Omental fat pad (tissue), 4 donors: ENCODE results near the gene KIRREL3. TPM values are rescaled to one million over a fixed set of nuclear protein-coding genes. Genes with fewer than 3 reads are reported as not detected.

Experiments used
- ATAC-seq: fragments of 150-250 bp; one replicate; pipeline ENCODE4 v1.9.1; 2016; ENCODE audit warnings: mild to moderate bottlenecking, moderate library complexity; ENCODE audit not compliant: low FRiP score
- DNase-seq: peaks from one replicate; pipeline ENCODE4 v3.0.0-alpha.2; 2019; ENCODE audit warnings: low spot score
- CTCF ChIP-seq, 3 donors: fragments of 450-650 bp; IDR thresholded peaks; one replicate each; pipeline ENCODE4 v1.5.1; 2016 to 2017; ENCODE audit warnings: antibody characterized with exemption in 3 of 3, mild to moderate bottlenecking in 3 of 3, moderate library complexity in 2 of 3
- total RNA-seq, 4 donors: library from RNA; depleted of rRNA; stranded (reverse); fragments of >200 nt; gene quantifications; one replicate each; pipeline ENCODE4 v1.1.0, GENCODE V29; 2016

The KIRREL3 gene
- total RNA-seq, 4 donors from 2014 or later, result 0.09 to 0.60 TPM; not detected in 2

- no peak for DNase-seq
- TF ChIP-seq CTCF (IDR thresholded peaks at IDR 0.05), result no peak
- no peak for ATAC-seq
Observed at GRCh38 chr11:126418887-126419286, 581.7 kb downstream of the KIRREL3 start.

- DNase-seq (no peak), ATAC-seq (no peak)
- no peak for TF ChIP-seq CTCF (IDR thresholded peaks at IDR 0.05)
Observed at GRCh38 chr11:126417091-126417862, 583.3 kb downstream of the KIRREL3 start.

- DNase-seq (peak; percentile 55), ATAC-seq (peak; percentile 78)
- no peak for TF ChIP-seq CTCF (IDR thresholded peaks at IDR 0.05)
Observed at GRCh38 chr11:126416542-126417090, 584.0 kb downstream of the KIRREL3 start.

GRCh38 chr11:126415669-126416420, 584.7 kb downstream of the KIRREL3 start:
- no peak for TF ChIP-seq CTCF (IDR thresholded peaks at IDR 0.05)
- no peak for DNase-seq
- peak; percentile 17 for ATAC-seq

GRCh38 chr11:126415128-126415527, 585.4 kb downstream of the KIRREL3 start:
- no peak for DNase-seq
- TF ChIP-seq CTCF (IDR thresholded peaks at IDR 0.05), result no peak
- ATAC-seq, result peak; percentile 37

GRCh38 chr11:126414615-126415014, 586.0 kb downstream of the KIRREL3 start:
- DNase-seq (no peak), ATAC-seq (no peak)
- no peak for TF ChIP-seq CTCF (IDR thresholded peaks at IDR 0.05)
